DND-41 (cell line): ENCODE data around the gene DGKH.
A peak's percentile ranks its signal among the peaks of the same experiment; 100 is the strongest.

ENCODE experiments used
- ATAC-seq: fragments of 200-7000 bp; cut with Tn5 transposase; 3 replicates; pipeline ENCODE4 v1.9.1; 2021; ENCODE audit warnings: low read depth; ENCODE audit not compliant: insufficient read depth
- DNase-seq: peaks from one replicate; pipeline ENCODE4 v3.0.0-alpha.2; 2020
- H2AFZ ChIP-seq: 2 replicates; pipeline ENCODE4 v1.6.0; 2012; ENCODE audit warnings: low read depth, low read length
- H3K27ac ChIP-seq: 2 replicates; pipeline ENCODE4 v1.5.1; 2012; ENCODE audit warnings: low read length, inconsistent platforms
- H3K27me3 ChIP-seq: fragments of 200-600 bp; sonication (generic); 2 replicates; pipeline ENCODE4 v1.6.0; 2012; ENCODE audit warnings: low read length, mild to moderate bottlenecking, inconsistent platforms; ENCODE audit not compliant: insufficient read depth, poor library complexity
- H3K36me3 ChIP-seq: 2 replicates; pipeline ENCODE4 v1.5.1; 2012; ENCODE audit warnings: low read length, inconsistent platforms; ENCODE audit not compliant: insufficient read depth
- H3K4me1 ChIP-seq: 2 replicates; pipeline ENCODE4 v1.5.1; 2012; ENCODE audit warnings: mild to moderate bottlenecking, low read length; ENCODE audit not compliant: insufficient read depth
- H3K4me2 ChIP-seq: 2 replicates; pipeline ENCODE4 v1.6.0; 2012; ENCODE audit warnings: mild to moderate bottlenecking, moderate library complexity, low read length, inconsistent platforms; ENCODE audit not compliant: insufficient read depth
- H3K4me3 ChIP-seq, 2 experiments: fragments of 200-600 bp in 1 of 2; shearing (Covaris generic) in 1 of 2; 2 replicates each; pipeline ENCODE4 v1.5.1; 2012 to 2016; ENCODE audit warnings: inconsistent platforms in 2 of 2, low read length in 2 of 2, mild to moderate bottlenecking in 2 of 2, low read depth in 1 of 2, moderate library complexity in 1 of 2
- H3K79me2 ChIP-seq: 2 replicates; pipeline ENCODE4 v1.6.0; 2012; ENCODE audit warnings: low read length, inconsistent platforms; ENCODE audit not compliant: insufficient read depth
- H3K9ac ChIP-seq: 2 replicates; pipeline ENCODE4 v1.6.0; 2012; ENCODE audit warnings: low read depth, mild to moderate bottlenecking, inconsistent platforms, low read length, moderate library complexity
- H3K9me3 ChIP-seq: 2 replicates; pipeline ENCODE4 v1.5.1; 2012; ENCODE audit warnings: low read length, moderate library complexity, mild to moderate bottlenecking, inconsistent platforms; ENCODE audit not compliant: insufficient read depth, severe bottlenecking
- H4K20me1 ChIP-seq: 2 replicates; pipeline ENCODE4 v1.6.0; 2012; ENCODE audit warnings: low read length; ENCODE audit not compliant: insufficient read depth
- EZH2 ChIP-seq: IDR thresholded peaks from 3 replicates; pipeline ENCODE4 v1.6.1; 2012; ENCODE audit warnings: borderline replicate concordance, low read depth, mild to moderate bottlenecking, moderate library complexity, low read length, inconsistent platforms; ENCODE audit not compliant: severe bottlenecking
- TF ChIP-seq, protein P1 (sequence below): IDR thresholded peaks from 2 replicates; pipeline ENCODE4 v1.5.1; 2012; ENCODE audit warnings: borderline replicate concordance, low read length, moderate library complexity, mild to moderate bottlenecking; ENCODE audit not compliant: poor library complexity, severe bottlenecking; ENCODE audit errors: extremely low read depth

The DGKH gene

DNA sequence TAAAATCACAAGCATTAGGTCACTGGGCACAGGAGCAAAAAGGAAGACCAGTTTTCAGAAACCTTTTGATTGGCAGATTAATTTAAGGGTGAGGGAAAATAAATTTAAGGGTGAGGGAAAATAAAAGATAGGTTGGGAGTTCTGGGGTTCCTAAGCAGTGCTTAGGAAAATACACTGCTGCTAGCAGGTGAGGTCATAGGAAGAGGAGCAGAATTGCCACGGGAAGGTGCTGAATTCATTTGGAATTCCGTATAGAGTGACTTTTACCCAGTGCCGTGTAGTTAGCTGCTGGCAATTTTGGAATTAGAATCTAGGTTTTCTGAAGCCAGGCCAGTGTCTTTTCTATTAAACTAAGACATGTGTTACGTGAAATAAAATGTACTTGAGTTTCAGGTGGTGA is 59.8 kb downstream of the DGKH start:
- Histone ChIP-seq H3K4me3 (no peak overlapping the region), H3K9me3 (no peaks in the 10 kb centered on the region), H4K20me1 (peaks cover 4% of the 10 kb centered on the region; the same call in 1 of the 2 replicates), H3K4me1 (no peaks in the 10 kb centered on the region), H3K27me3 (no peaks in the 10 kb centered on the region), H3K36me3 (no peaks in the 10 kb centered on the region), H3K4me2 (no peak overlapping the region), H2AFZ (no peak overlapping the region), H3K9ac (no peak overlapping the region), H3K27ac (no peak overlapping the region), H3K79me2 (no peaks in the 10 kb centered on the region)
- no peak for TF ChIP-seq EZH2
- TF ChIP-seq, protein P1, sequence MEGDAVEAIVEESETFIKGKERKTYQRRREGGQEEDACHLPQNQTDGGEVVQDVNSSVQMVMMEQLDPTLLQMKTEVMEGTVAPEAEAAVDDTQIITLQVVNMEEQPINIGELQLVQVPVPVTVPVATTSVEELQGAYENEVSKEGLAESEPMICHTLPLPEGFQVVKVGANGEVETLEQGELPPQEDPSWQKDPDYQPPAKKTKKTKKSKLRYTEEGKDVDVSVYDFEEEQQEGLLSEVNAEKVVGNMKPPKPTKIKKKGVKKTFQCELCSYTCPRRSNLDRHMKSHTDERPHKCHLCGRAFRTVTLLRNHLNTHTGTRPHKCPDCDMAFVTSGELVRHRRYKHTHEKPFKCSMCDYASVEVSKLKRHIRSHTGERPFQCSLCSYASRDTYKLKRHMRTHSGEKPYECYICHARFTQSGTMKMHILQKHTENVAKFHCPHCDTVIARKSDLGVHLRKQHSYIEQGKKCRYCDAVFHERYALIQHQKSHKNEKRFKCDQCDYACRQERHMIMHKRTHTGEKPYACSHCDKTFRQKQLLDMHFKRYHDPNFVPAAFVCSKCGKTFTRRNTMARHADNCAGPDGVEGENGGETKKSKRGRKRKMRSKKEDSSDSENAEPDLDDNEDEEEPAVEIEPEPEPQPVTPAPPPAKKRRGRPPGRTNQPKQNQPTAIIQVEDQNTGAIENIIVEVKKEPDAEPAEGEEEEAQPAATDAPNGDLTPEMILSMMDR: no peak
- no peak for ATAC-seq
- no peak for DNase-seq

DNA sequence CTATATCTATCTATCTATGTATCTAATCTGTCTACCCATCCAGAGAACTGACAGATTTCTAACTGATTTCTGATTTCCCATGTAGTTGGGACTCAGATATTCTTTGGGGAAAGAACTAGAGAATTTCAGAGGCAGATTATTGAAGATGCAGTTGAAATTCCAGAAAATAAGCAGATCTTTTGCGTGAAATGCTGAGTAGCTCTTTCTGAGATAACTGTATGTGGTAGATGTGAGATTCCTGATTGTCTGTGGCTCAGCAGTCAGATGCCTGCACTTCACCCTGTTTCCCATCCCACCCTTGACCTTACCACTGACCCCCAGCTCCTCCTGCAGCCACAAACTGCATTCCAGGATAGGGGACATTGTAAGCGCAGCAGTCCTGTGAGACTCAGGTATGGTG is 61.5 kb downstream of the DGKH start:
- Histone ChIP-seq H3K36me3 (no peaks in the 10 kb centered on the region), H3K79me2 (no peaks in the 10 kb centered on the region), H3K4me1 (no peaks in the 10 kb centered on the region), H3K9ac (no peak overlapping the region), H3K9me3 (no peaks in the 10 kb centered on the region), H2AFZ (no peak overlapping the region), H3K4me2 (no peak overlapping the region), H3K27ac (0 out of 2 replicates have a peak overlapping the region, but pooled peaks have one; percentile 6), H3K27me3 (no peaks in the 10 kb centered on the region), H3K4me3 (no peak overlapping the region), H4K20me1 (peaks cover 4% of the 10 kb centered on the region; the same call in 1 of the 2 replicates)
- no peak for ATAC-seq
- DNase-seq: no peak
- TF ChIP-seq EZH2: no peak
- TF ChIP-seq, protein P1: no peak

DNA sequence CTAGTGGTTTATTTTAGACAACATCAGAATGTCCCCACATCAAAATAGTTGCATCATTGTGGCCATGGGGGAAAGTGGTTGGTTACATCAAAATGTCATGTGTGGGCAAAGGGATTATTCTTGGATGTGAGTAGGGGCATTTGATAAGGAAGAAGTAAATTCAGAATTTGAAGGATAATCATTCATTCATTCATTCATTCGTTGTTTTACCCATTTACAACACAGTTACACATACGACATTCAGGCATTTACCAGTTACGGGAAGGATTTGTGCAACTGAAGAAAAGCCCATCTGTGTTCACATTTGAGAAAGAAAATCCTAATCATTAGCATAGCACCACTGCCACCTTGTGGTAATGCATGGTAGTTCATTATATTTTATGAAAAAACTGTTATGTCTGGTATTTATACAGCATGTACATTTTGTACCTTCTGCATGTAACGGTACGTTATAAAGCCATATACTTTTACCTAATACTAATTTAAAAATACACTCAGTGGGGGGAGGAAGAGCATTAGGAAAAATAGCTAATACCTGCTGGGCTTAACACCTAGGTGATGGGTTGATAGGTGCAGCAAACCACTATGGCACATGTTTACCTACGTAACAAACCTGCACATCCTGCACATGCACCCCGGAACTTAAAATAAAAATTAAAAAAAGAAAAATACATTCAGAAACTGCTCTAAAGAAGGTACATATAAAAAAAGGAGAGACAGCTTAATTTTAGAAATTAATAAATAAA is 62.1 kb downstream of the DGKH start:
- no peak for TF ChIP-seq EZH2
- TF ChIP-seq, protein P1: peak; percentile 87
- ATAC-seq (peak; percentile 77), DNase-seq (peak; percentile 31)

More for the DNA sequence above, 62.1 kb downstream of the DGKH start:
- no peaks in the 10 kb centered on the region for H3K4me1 ChIP-seq
- H3K4me3 ChIP-seq: no peak overlapping the region
- H3K9me3 ChIP-seq: no peaks in the 10 kb centered on the region
- 0 out of 2 replicates have a peak overlapping the region, but pooled peaks have one; percentile 6 for H3K27ac ChIP-seq
- H3K79me2 ChIP-seq: no peaks in the 10 kb centered on the region
- no peak overlapping the region for H3K4me2 ChIP-seq
- no peak overlapping the region for H3K9ac ChIP-seq
- H3K36me3 ChIP-seq: no peaks in the 10 kb centered on the region
- H3K27me3 ChIP-seq: no peaks in the 10 kb centered on the region
- no peak overlapping the region for H2AFZ ChIP-seq
- peaks cover 4% of the 10 kb centered on the region; the same call in 1 of the 2 replicates for H4K20me1 ChIP-seq
